Measurements from ENCODE around the gene RALY.

DNA sequence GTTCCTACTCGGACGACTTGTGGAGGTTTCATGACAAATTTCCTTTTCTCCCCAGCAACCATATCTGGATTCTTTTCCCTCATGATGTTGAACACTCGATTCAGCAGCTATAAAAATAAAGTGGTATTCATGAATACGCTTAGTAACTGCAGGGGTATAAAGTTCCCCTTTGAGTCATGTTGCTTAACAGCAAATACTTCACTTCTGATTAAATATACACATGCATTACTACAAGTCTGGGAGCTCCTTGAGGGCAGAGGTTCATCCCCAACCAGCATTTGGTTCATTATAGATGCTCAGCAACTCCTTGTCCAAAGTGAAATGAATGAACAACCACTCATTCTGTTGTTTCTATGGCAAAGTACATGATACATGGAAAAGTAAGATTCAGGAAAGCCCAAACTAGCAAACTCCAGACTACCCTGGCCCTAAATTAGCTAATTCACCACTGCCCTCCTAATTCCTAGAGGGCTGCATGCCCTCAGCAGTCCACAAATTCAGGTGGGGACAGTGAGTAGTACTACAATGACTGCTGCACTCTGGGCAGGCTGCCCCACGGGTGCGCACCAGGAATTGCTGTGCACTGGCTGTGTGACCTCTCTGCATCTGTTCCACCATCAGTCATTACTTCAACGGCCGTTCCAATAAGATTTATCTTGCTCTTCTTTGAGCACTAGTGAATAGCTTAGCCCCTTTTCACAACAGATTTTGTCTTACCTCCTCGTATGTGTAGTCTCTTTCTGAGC is 103.2 kb downstream of the RALY start:
- no peak for TF ChIP-seq POLR2AphosphoS5 (IDR thresholded peaks at IDR 0.05; ENCODE audit: insufficient read depth, low read depth, low read length)
- TF ChIP-seq, protein P1, sequence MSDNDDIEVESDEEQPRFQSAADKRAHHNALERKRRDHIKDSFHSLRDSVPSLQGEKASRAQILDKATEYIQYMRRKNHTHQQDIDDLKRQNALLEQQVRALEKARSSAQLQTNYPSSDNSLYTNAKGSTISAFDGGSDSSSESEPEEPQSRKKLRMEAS (IDR thresholded peaks at IDR 0.05; ENCODE audit: insufficient read depth, insufficient read length): no peak
- no peak for TF ChIP-seq EZH2 (IDR thresholded peaks at IDR 0.05; ENCODE audit: borderline replicate concordance, low read depth, low read length, severe bottlenecking)
- no peak for TF ChIP-seq CTCF (IDR thresholded peaks at IDR 0.05; ENCODE audit: extremely low read depth in 1 of 2, insufficient read depth in 1 of 2, low read depth in 1 of 2, low read length in 2 of 2)
- TF ChIP-seq POLR2A (IDR thresholded peaks at IDR 0.05; ENCODE audit: low read depth, low read length): no peak
- TF ChIP-seq JUN (IDR thresholded peaks at IDR 0.05; ENCODE audit: borderline replicate concordance, insufficient read depth, insufficient read length, low read depth): no peak

Measured in endothelial cell of umbilical vein (primary cell).